Natural killer cell (primary cell): ENCODE measurements around the gene NAV2. TPM values are rescaled to one million over a fixed set of nuclear protein-coding genes. Genes with fewer than 3 reads are reported as not detected.

Experiments
- ATAC-seq, 3 donors: fragments of 150-1000 bp in 2 of 3; fragments of 200-7000 bp in 1 of 3; cut with Tn5 transposase; 1 replicate in 1 of 3; 2 replicates in 2 of 3; pipeline ENCODE4 v1.10.0; 2021; ENCODE audit warnings: mild to moderate bottlenecking in 2 of 3, moderate library complexity in 2 of 3
- DNase-seq, 2 donors: peaks; one replicate each; pipeline versions ENCODE4 v3.0.0 to v3.0.0-alpha.2; 2013 to 2021; ENCODE audit warnings: mixed read lengths in 1 of 2
- H3K27ac ChIP-seq: one replicate; pipeline ENCODE4 v1.5.1; 2013; ENCODE audit warnings: mild to moderate bottlenecking, low read length
- H3K27me3 ChIP-seq: one replicate; pipeline ENCODE4 v1.6.1; 2013; ENCODE audit warnings: low read length; ENCODE audit not compliant: control insufficient read depth, insufficient read depth
- H3K36me3 ChIP-seq: one replicate; pipeline ENCODE4 v1.6.1; 2013; ENCODE audit warnings: low read length; ENCODE audit not compliant: control insufficient read depth, insufficient read depth
- H3K4me1 ChIP-seq: one replicate; pipeline ENCODE4 v1.6.1; 2013; ENCODE audit warnings: low read length; ENCODE audit not compliant: control insufficient read depth, insufficient read depth
- H3K4me3 ChIP-seq: one replicate; pipeline ENCODE4 v1.5.1; 2013; ENCODE audit warnings: low read length
- H3K9me3 ChIP-seq: one replicate; pipeline ENCODE4 v1.6.1; 2013; ENCODE audit warnings: low read length; ENCODE audit not compliant: control insufficient read depth, insufficient read depth
- H3K27ac Mint-ChIP-seq, 2 donors: one replicate each; pipeline ENCODE4 v1.8.0; 2022; ENCODE audit warnings: mild to moderate bottlenecking in 2 of 2, mixed read lengths in 2 of 2, moderate library complexity in 1 of 2
- H3K27me3 Mint-ChIP-seq, 2 donors: one replicate each; pipeline ENCODE4 v1.8.0; 2022; ENCODE audit warnings: low read depth in 2 of 2, mixed read lengths in 2 of 2
- H3K36me3 Mint-ChIP-seq: one replicate; pipeline ENCODE4 v1.8.0; 2022; ENCODE audit warnings: mixed read lengths
- H3K4me1 Mint-ChIP-seq, 2 donors: one replicate each; pipeline ENCODE4 v1.8.0; 2022; ENCODE audit warnings: mixed read lengths in 2 of 2
- H3K4me3 Mint-ChIP-seq: one replicate; pipeline ENCODE4 v1.8.0; 2022; ENCODE audit warnings: mild to moderate bottlenecking, moderate library complexity, mixed read lengths
- H3K9me3 Mint-ChIP-seq, 2 donors: one replicate each; pipeline ENCODE4 v1.8.0; 2022; ENCODE audit warnings: mixed read lengths in 2 of 2
- CTCF ChIP-seq: fragments of 200-600 bp; IDR thresholded peaks from one replicate; pipeline ENCODE4 v1.8.0; 2022; ENCODE audit warnings: antibody characterized with exemption
- WGBS: methylation state at CpG from one replicate; pipeline ENCODE4 v1.1.7; 2013; ENCODE audit warnings: missing lambda C conversion rate; ENCODE audit not compliant: insufficient coverage; 5-methylcytosine and 5-hydroxymethylcytosine counted together
- intact Hi-C: fragments of 100-400 bp; cut with micrococcal nuclease; formaldehyde crosslinking; loops from one replicate; pipeline ENCODE4 v1.14.2; 2022
- total RNA-seq, 4 donors: library from RNA; stranded (reverse); fragments of 120-200 nt in 1 of 4; gene quantifications; one replicate each; pipeline versions ENCODE4 v1.2.3 to v1.2.4, GENCODE V29; 2013 to 2022

The NAV2 gene
- total RNA-seq, 3 donors from 2014 or later (not counting 1 experiment from before 2014, with no cell fraction given): 0.14 to 1.6 (median 0.43) TPM

GRCh38 chr11:19895776-19896175, 183.1 kb downstream of the NAV2 start:
- Histone ChIP-seq H3K4me1 (no peaks in the 10 kb centered on the region), H3K27me3 (no peaks in the 10 kb centered on the region), H3K27ac (no peak overlapping the region), H3K36me3 (no peaks in the 10 kb centered on the region), H3K4me3 (no peak overlapping the region), H3K9me3 (no peaks in the 10 kb centered on the region)
- 87% methylated on average over 5 of the region's 5 CpGs for WGBS
- H3K27me3 Mint-ChIP-seq: peaks cover 0 to 16% of the 10 kb centered on the region in 2 donors
- TF ChIP-seq CTCF: no peak
- no peaks in the 10 kb centered on the region for H3K36me3 Mint-ChIP-seq
- ATAC-seq: no peak
- no peak overlapping the region for H3K27ac Mint-ChIP-seq
- no peaks in the 10 kb centered on the region for H3K9me3 Mint-ChIP-seq
- DNase-seq: no peak
- no peak overlapping the region for H3K4me3 Mint-ChIP-seq
- H3K4me1 Mint-ChIP-seq: no peaks in the 10 kb centered on the region
- intact Hi-C loops: no loop called here

GRCh38 chr11:19903620-19904069, 191.0 kb downstream of the NAV2 start:
- Mint-ChIP-seq H3K9me3 (no peaks in the 10 kb centered on the region), H3K4me3 (no peak overlapping the region), H3K36me3 (no peaks in the 10 kb centered on the region), H3K4me1 (no peaks in the 10 kb centered on the region), H3K27me3 (no peaks in the 10 kb centered on the region), H3K27ac (no peak overlapping the region)
- Histone ChIP-seq H3K27ac (no peak overlapping the region), H3K4me1 (no peaks in the 10 kb centered on the region), H3K4me3 (no peak overlapping the region), H3K27me3 (no peaks in the 10 kb centered on the region), H3K9me3 (no peaks in the 10 kb centered on the region), H3K36me3 (no peaks in the 10 kb centered on the region)
- no peak for ATAC-seq
- DNase-seq: peak in 1 of 2 donors; percentile 55
- intact Hi-C loops: loop anchor here (2.0 kb wide), 2 partner anchors 339 to 347 kb away; no protein-coding TSS in a partner anchor
- whole genome bisulfite sequencing: 80% methylated on average over 1 of the region's 1 CpG
- TF ChIP-seq CTCF: peak; percentile 24

GRCh38 chr11:19905280-19905853, 192.7 kb downstream of the NAV2 start:
- H3K4me1 Mint-ChIP-seq: no peaks in the 10 kb centered on the region

More at GRCh38 chr11:19905280-19905853, 192.7 kb downstream of the NAV2 start:
- H3K27me3 ChIP-seq: no peaks in the 10 kb centered on the region
- intact Hi-C loops: loop anchor here (2.0 kb wide), 1 partner anchor 341 kb away; no protein-coding TSS in a partner anchor
- Mint-ChIP-seq H3K27ac (no peak overlapping the region), H3K9me3 (no peaks in the 10 kb centered on the region), H3K36me3 (no peaks in the 10 kb centered on the region), H3K27me3 (no peaks in the 10 kb centered on the region), H3K4me3 (no peak overlapping the region)
- H3K4me1 ChIP-seq: no peaks in the 10 kb centered on the region
- peak; percentile 15 for TF ChIP-seq CTCF
- H3K27ac ChIP-seq: no peak overlapping the region
- H3K36me3 ChIP-seq: no peaks in the 10 kb centered on the region
- H3K4me3 ChIP-seq: no peak overlapping the region
- H3K9me3 ChIP-seq: no peaks in the 10 kb centered on the region
- DNase-seq (no peak), ATAC-seq (no peak)
- 36% methylated on average over 2 of the region's 2 CpGs for WGBS
